Stimulated activated CD4-positive, alpha-beta T cell treated with anti-CD3 and anti-CD28 coated beads, Interleukin-15, amount 100 ng/mL, for 48 hours (primary cell): ENCODE measurements around the gene NCR3LG1.
A peak's percentile ranks its signal among the peaks of the same experiment; 100 is the strongest.

Experiments used
- DNase-seq, 2 donors: peaks; one replicate each; pipeline ENCODE4 v3.0.0-alpha.2; 2020; ENCODE audit warnings: low read depth in 2 of 2

The NCR3LG1 gene

GRCh38 chr11:17351510-17352176, at the start of gene NCR3LG1:
TSS of gene NCR3LG1 (plus strand) at chr11:17351800. CDS start at chr11:17351970, 170 bp downstream.
- peak; percentile 27 to 30 for DNase-seq

- no peak for DNase-seq
Measured at GRCh38 chr11:17313349-17314231, 38.0 kb upstream of the NCR3LG1 start.

GRCh38 chr11:17314232-17314547, 37.4 kb upstream of the NCR3LG1 start:
- no peak for DNase-seq

GRCh38 chr11:17314904-17315426, 36.6 kb upstream of the NCR3LG1 start:
- no peak for DNase-seq

GRCh38 chr11:17328871-17329494, 22.6 kb upstream of the NCR3LG1 start:
- DNase-seq = no peak

GRCh38 chr11:17331669-17332068, 19.9 kb upstream of the NCR3LG1 start:
- no peak for DNase-seq

- no peak for DNase-seq
Measured at GRCh38 chr11:17333799-17334586, 17.6 kb upstream of the NCR3LG1 start.

GRCh38 chr11:17343257-17343656, 8.3 kb upstream of the NCR3LG1 start:
- no peak for DNase-seq

- peak; percentile 44 to 45 for DNase-seq
Measured at GRCh38 chr11:17343907-17344306, 7.7 kb upstream of the NCR3LG1 start.

GRCh38 chr11:17347676-17348075, 3.9 kb upstream of the NCR3LG1 start:
- DNase-seq = no peak

GRCh38 chr11:17350455-17351171, 987 bp upstream of the NCR3LG1 start:
- no peak for DNase-seq

GRCh38 chr11:17351172-17351509, 459 bp upstream of the NCR3LG1 start:
- no peak for DNase-seq

GRCh38 chr11:17352950-17353820, 1.6 kb downstream of the NCR3LG1 start:
- DNase-seq = peak; percentile 30 to 49

GRCh38 chr11:17353821-17354600, 2.4 kb downstream of the NCR3LG1 start:
- DNase-seq = no peak

GRCh38 chr11:17354601-17354991, 3.0 kb downstream of the NCR3LG1 start:
- DNase-seq = peak; percentile 38 to 69

- no peak for DNase-seq
Measured at GRCh38 chr11:17366495-17366894, 14.9 kb downstream of the NCR3LG1 start.

GRCh38 chr11:17368551-17368950, 17.0 kb downstream of the NCR3LG1 start:
- no peak for DNase-seq

GRCh38 chr11:17369094-17369493, 17.5 kb downstream of the NCR3LG1 start:
- DNase-seq = no peak

GRCh38 chr11:17369684-17370243, 18.2 kb downstream of the NCR3LG1 start:
- DNase-seq = no peak
